Activated CD8-positive, alpha-beta T cell treated with anti-CD3 and anti-CD28 coated beads for 36 hours (primary cell): ENCODE results near the gene COX6A2. TPM values are rescaled to one million over a fixed set of nuclear protein-coding genes. Genes with fewer than 3 reads are reported as not detected.

Experiments
- ATAC-seq: fragments of 200-7000 bp; cut with Tn5 transposase; one replicate; pipeline ENCODE4 v1.10.0; 2021; ENCODE audit warnings: mild to moderate bottlenecking, moderate library complexity
- CTCF ChIA-PET: fragments of 350-600 bp; sonication (Branson Sonifier 250); formaldehyde crosslinking; loops from one replicate; lab custom pipeline; 2021; ENCODE audit warnings: antibody characterized with exemption; lab: Charles Lee
- POLR2A ChIA-PET: fragments of 350-600 bp; sonication (Branson Sonifier 250); formaldehyde crosslinking; loops from one replicate; lab custom pipeline; 2021; ENCODE audit warnings: antibody characterized with exemption; lab: Charles Lee
- DNase-seq: peaks from one replicate; pipeline ENCODE4 v3.0.0-alpha.2; 2020
- H3K27ac Mint-ChIP-seq: one replicate; pipeline ENCODE4 v1.8.0; 2021; ENCODE audit warnings: mild to moderate bottlenecking, mixed read lengths
- H3K27me3 Mint-ChIP-seq: one replicate; pipeline ENCODE4 v1.8.0; 2021; ENCODE audit warnings: mixed read lengths
- H3K36me3 Mint-ChIP-seq: one replicate; pipeline ENCODE4 v1.8.0; 2021; ENCODE audit warnings: low read depth, mixed read lengths
- H3K4me1 Mint-ChIP-seq: one replicate; pipeline ENCODE4 v1.8.0; 2021; ENCODE audit warnings: low read depth, mixed read lengths
- H3K4me3 Mint-ChIP-seq: one replicate; pipeline ENCODE4 v1.8.0; 2021; ENCODE audit warnings: mild to moderate bottlenecking, moderate library complexity, mixed read lengths
- H3K9me3 Mint-ChIP-seq: one replicate; pipeline ENCODE4 v1.8.0; 2021; ENCODE audit warnings: mixed read lengths
- CTCF ChIP-seq: fragments of 200-600 bp; IDR thresholded peaks from one replicate; pipeline ENCODE4 v1.8.0; 2022; ENCODE audit warnings: antibody characterized with exemption, mild to moderate bottlenecking
- intact Hi-C: fragments of 100-400 bp; cut with micrococcal nuclease; formaldehyde crosslinking; loops from one replicate; pipeline ENCODE4 v1.10.0; 2022
- total RNA-seq, 2 experiments: library from RNA; stranded (reverse); gene quantifications; one replicate each; pipeline ENCODE4 v1.2.3, GENCODE V29; 2021

COX6A2 gene
- total RNA-seq, 2 experiments from 2014 or later: not detected

GRCh38 chr16:31397096-31397660 is 31.0 kb downstream of the COX6A2 start:
- Mint-ChIP-seq H3K36me3 (peaks cover 2% of the 10 kb centered on the region), H3K4me1 (peaks cover 7% of the 10 kb centered on the region), H3K9me3 (peaks cover 9% of the 10 kb centered on the region), H3K4me3 (no peak overlapping the region), H3K27ac (no peak overlapping the region), H3K27me3 (no peaks in the 10 kb centered on the region)
- ChIA-PET CTCF (no interaction called here), POLR2A (no interaction called here)
- intact Hi-C loops: no loop called here
- no peak for DNase-seq
- ATAC-seq: no peak
- TF ChIP-seq CTCF: no peak

DNA sequence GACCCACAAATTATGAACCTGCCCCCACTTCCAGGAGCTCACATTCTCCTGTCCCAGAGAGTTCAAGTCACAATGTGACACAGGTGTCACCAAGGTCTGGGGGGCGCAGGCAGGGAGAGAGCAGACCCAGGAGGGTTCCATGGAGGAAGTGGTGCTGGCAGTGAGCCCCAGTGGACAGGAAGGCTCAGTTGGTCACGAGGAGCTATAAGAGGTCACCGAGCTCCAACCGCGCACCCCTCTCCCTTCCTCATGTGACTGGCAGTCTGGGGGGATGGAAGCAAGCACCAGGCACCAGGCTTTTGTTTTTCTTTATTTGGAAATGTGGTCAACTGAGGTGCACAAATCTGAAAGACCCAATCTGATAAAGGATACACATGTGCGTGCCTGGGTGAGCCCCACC is 32.5 kb downstream of the COX6A2 start:
- TF ChIP-seq CTCF: no peak
- ATAC-seq (no peak), DNase-seq (no peak)
- peaks cover 7% of the 10 kb centered on the region for H3K4me1 Mint-ChIP-seq
- H3K9me3 Mint-ChIP-seq: peaks cover 9% of the 10 kb centered on the region
- POLR2A ChIA-PET: interaction anchor here (1.4 to 1.5 kb wide), 2 partner anchors 36 to 198 kb away, joined by 3 to 4 read pairs; no protein-coding TSS in a partner anchor
- H3K27me3 Mint-ChIP-seq: no peaks in the 10 kb centered on the region
- peaks cover 2% of the 10 kb centered on the region for H3K36me3 Mint-ChIP-seq
- H3K27ac Mint-ChIP-seq: no peak overlapping the region
- intact Hi-C loops: no loop called here
- CTCF ChIA-PET: interaction anchor here (1.1 kb wide), 1 partner anchor 13 kb away, joined by 5 read pairs; no protein-coding TSS in a partner anchor
- H3K4me3 Mint-ChIP-seq: no peak overlapping the region

- no peak for TF ChIP-seq CTCF
- DNase-seq (no peak), ATAC-seq (no peak)
- intact Hi-C loops: no loop called here
- ChIA-PET CTCF (interaction anchor here (1.0 kb wide), 1 partner anchor 49 kb away, joined by 3 read pairs; the partner anchor contains the start of gene ZNF843), POLR2A (interaction anchor here (0.6 kb wide), 1 partner anchor 37 kb away, joined by 3 read pairs; no protein-coding TSS in a partner anchor)
- H3K36me3 Mint-ChIP-seq: no peaks in the 10 kb centered on the region
- H3K9me3 Mint-ChIP-seq: no peaks in the 10 kb centered on the region
- no peak within 1 kb of the TSS for H3K27ac Mint-ChIP-seq
- H3K27me3 Mint-ChIP-seq: peaks cover 5% of the 10 kb centered on the region
- H3K4me1 Mint-ChIP-seq: no peaks in the 10 kb centered on the region
- no peak within 1 kb of the TSS for H3K4me3 Mint-ChIP-seq
Measured at GRCh38 chr16:31393056-31393455, 35.1 kb downstream of the COX6A2 start, which contains the start of gene ITGAD. ITGAD (plus strand) TSS chr16:31393335; CDS start chr16:31393361, 26 bp downstream.

- no peak for TF ChIP-seq CTCF
- ChIA-PET POLR2A (no interaction called here), CTCF (interaction anchor here (1.0 to 1.6 kb wide), 3 partner anchors 8 to 65 kb away, joined by 3 to 4 read pairs (median 3); no protein-coding TSS in a partner anchor)
- Mint-ChIP-seq H3K27ac (no peak overlapping the region), H3K36me3 (no peaks in the 10 kb centered on the region), H3K4me1 (peaks cover 18% of the 10 kb centered on the region), H3K9me3 (no peaks in the 10 kb centered on the region), H3K4me3 (no peak overlapping the region), H3K27me3 (peaks cover 9% of the 10 kb centered on the region)
- DNase-seq: no peak
- no peak for ATAC-seq
- intact Hi-C loops: no loop called here
Measured at GRCh38 chr16:31390504-31391041, 37.6 kb downstream of the COX6A2 start.

GRCh38 chr16:31388535-31388934 is 39.6 kb downstream of the COX6A2 start:
- DNase-seq (no peak), ATAC-seq (no peak)
- Mint-ChIP-seq H3K27me3 (peaks cover 9% of the 10 kb centered on the region), H3K9me3 (no peaks in the 10 kb centered on the region), H3K4me1 (peaks cover 21% of the 10 kb centered on the region), H3K27ac (no peak overlapping the region), H3K36me3 (no peaks in the 10 kb centered on the region), H3K4me3 (no peak overlapping the region)
- TF ChIP-seq CTCF: no peak
- ChIA-PET POLR2A (interaction anchor here (0.6 to 1.0 kb wide), 2 partner anchors 193 to 209 kb away, joined by 3 read pairs; partner anchors contain the start of gene FUS), CTCF (interaction anchor here (0.6 to 1.9 kb wide), 2 partner anchors 54 to 67 kb away, joined by 3 to 7 read pairs; partner anchors contain the start of gene ZNF843)
- intact Hi-C loops: loop anchor here (10.0 kb wide), 2 partner anchors 56 to 124 kb away; partner anchors contain the start of gene ZNF843
